ENCODE results near the gene SAP130. TPM values are rescaled to one million over a fixed set of nuclear protein-coding genes. Genes with fewer than 3 reads are reported as not detected.

Gene SAP130
- total RNA-seq, 1 donor, result 15.2 TPM

- DNase-seq (ENCODE audit: low read depth), result no peak
- no peak overlapping the region for H3K4me3 ChIP-seq (ENCODE audit: low read depth, low read length)
- no peak for TF ChIP-seq CTCF (IDR thresholded peaks at IDR 0.05; ENCODE audit: insufficient read depth, low read length)
These were observed 30.3 kb upstream of the SAP130 start for GRCh38 chr2:128058114-128058513.

DNA sequence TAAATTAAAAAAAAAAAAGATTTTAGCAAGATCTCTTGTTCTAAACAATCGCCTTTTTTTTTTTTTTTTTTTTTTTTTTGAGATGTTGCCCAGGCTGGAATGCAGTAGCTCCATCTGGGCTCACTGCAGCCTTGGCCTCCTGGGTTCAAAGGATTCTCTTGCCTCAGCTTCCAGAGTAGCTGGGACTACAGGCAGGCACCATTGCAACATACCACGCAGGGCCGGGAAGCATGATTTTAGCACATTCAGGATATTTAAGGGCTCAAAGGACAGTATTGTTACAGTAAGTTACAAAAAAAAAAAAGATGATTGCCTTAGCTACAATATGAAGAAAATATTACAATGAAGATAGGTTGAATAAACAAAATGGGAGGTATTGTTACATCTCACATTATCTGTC, 29.5 kb upstream of the SAP130 start:
- TF ChIP-seq CTCF (IDR thresholded peaks at IDR 0.05; ENCODE audit: insufficient read depth, low read length), result no peak
- DNase-seq (ENCODE audit: low read depth), result no peak
- no peak overlapping the region for H3K4me3 ChIP-seq (ENCODE audit: low read depth, low read length)

DNA sequence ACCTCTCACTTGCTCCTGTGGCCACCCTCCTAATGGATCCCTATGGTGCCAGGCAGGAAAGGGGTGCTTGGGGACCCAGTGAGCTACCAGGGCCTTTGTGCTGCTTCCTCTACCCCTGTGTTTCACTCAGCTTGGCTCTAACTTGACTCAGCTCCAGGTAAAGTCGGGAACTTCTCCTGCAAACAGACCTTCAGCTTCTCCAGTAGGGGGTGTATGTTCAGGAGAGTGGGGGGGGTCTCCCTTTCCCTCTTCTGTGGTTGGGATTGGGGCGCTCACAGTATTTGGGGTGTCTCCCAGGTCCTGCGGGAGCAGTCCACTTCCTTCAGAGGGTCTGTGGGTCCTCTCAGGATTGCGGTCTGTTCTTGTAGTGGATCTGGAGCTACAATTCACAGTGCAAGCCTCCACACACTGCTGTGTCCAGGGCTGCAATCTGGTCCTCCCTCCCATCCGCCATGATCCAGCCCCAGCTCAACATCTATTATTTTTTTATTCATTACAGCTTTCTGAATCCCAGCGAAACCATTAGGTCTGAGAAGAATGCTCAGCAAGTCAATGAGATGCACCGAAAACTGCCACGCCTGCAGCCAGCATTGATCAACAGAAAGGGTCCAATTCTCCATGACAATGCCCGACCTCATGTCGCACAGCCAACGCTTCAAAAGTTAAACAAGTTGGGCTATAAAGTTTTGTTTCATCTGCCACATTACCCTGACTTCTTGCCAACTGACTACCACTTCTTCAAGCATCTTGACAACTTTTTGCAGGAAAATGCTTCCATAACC, 26.4 kb upstream of the SAP130 start:
- no peak for DNase-seq (ENCODE audit: low read depth)
- H3K4me3 ChIP-seq (ENCODE audit: low read depth, low read length), result no peak overlapping the region
- TF ChIP-seq CTCF (IDR thresholded peaks at IDR 0.05; ENCODE audit: insufficient read depth, low read length), result no peak

DNA sequence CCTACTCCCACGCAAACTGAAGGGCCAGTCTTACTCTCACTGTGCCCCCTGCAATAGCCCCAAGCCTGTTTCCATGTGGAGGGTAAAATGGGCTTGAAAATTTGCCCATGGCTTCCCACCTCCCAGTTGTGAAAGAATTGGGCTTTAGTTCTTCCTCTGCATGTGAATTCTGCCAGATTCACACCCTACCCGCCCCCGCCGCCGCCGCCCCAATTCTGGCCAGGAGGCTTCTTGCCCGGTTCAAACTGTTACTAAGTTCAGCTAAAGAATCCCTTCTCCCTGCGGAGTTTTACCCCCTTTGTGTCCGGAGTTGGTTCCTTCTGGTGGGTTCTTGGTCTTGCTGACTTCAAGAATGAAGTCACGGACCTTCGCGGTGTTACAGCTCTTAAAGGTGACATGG, 25.5 kb upstream of the SAP130 start:
- TF ChIP-seq CTCF (IDR thresholded peaks at IDR 0.05; ENCODE audit: insufficient read depth, low read length), result no peak
- no peak for DNase-seq (ENCODE audit: low read depth)
- H3K4me3 ChIP-seq (ENCODE audit: low read depth, low read length), result no peak overlapping the region

- DNase-seq (ENCODE audit: low read depth), result no peak
- no peak for TF ChIP-seq CTCF (IDR thresholded peaks at IDR 0.05; ENCODE audit: insufficient read depth, low read length)
- H3K4me3 ChIP-seq (ENCODE audit: low read depth, low read length), result no peak overlapping the region
These were observed 15.2 kb upstream of the SAP130 start for GRCh38 chr2:128043041-128043440.

DNA sequence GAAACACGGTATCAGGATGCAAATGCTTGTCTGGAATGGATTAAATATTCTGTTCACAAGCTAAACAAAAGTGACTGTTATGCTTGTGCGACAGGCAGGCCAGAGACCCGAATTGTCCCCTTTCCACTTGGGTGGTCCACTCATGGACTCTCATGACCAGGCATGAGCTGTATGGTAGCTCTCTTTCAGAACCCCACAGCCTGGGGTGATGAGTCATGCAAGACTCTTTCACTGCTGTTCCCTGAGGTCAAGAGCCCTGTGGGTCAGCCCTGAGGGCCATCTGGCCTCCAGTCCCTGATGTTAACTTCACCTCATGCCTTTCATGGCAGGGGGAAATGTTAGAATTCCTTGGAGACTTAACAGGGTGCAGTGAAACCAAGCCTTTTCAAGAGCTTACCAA, 13.7 kb upstream of the SAP130 start:
- DNase-seq (ENCODE audit: low read depth), result no peak
- no peak for TF ChIP-seq CTCF (IDR thresholded peaks at IDR 0.05; ENCODE audit: insufficient read depth, low read length)

More for the DNA sequence above, 13.7 kb upstream of the SAP130 start:
- no peak overlapping the region for H3K4me3 ChIP-seq (ENCODE audit: low read depth, low read length)

Data from fibroblast of the aortic adventitia (primary cell).